Activated naive CD4-positive, alpha-beta T cell treated with anti-CD3 and anti-CD28 coated beads, Interleukin-2, amount 50 U/mL, for 24 hours (primary cell): Measurements from ENCODE around the gene QKI.

Experiments
- H3K27ac Mint-ChIP-seq: one replicate; pipeline ENCODE4 v1.8.0; 2021; ENCODE audit warnings: mild to moderate bottlenecking, mixed read lengths
- H3K27me3 Mint-ChIP-seq: one replicate; pipeline ENCODE4 v1.8.0; 2021; ENCODE audit warnings: mixed read lengths
- H3K36me3 Mint-ChIP-seq: one replicate; pipeline ENCODE4 v1.8.0; 2021; ENCODE audit warnings: mixed read lengths
- H3K4me1 Mint-ChIP-seq: one replicate; pipeline ENCODE4 v1.8.0; 2021; ENCODE audit warnings: mixed read lengths
- H3K4me3 Mint-ChIP-seq: one replicate; pipeline ENCODE4 v1.8.0; 2021; ENCODE audit warnings: mild to moderate bottlenecking, mixed read lengths
- H3K9me3 Mint-ChIP-seq: one replicate; pipeline ENCODE4 v1.8.0; 2021; ENCODE audit warnings: mixed read lengths

Gene QKI

DNA sequence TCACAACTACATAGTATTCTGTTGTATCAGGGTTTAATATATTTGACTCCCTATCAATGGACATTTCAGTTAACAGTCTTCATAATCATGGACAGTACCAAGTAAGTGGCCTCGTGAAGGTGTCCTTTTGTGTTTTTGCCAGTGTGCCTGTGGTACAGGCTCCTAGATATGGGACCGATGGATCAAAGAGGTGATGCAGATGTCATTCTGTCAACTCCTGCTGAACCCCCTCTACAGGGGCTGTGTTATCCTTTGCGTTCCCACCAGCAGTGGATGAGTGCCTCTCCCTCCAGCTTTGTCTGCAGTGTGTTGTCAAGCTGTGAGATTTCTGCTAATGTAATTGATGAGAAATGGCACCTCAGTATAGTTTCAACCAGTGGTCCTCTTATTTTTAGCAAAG, 210.7 kb downstream of the QKI start:
- Mint-ChIP-seq H3K36me3 (no peaks in the 10 kb centered on the region), H3K27me3 (peaks cover 11% of the 10 kb centered on the region)

GRCh38 chr6:163626073-163626867, 211.8 kb downstream of the QKI start:
- Mint-ChIP-seq H3K4me3 (no peak overlapping the region), H3K27me3 (peaks cover 13% of the 10 kb centered on the region)

More for the DNA sequence above, 210.7 kb downstream of the QKI start:
- H3K27ac Mint-ChIP-seq = no peak overlapping the region
- H3K4me1 Mint-ChIP-seq = no peaks in the 10 kb centered on the region
- H3K4me3 Mint-ChIP-seq = no peak overlapping the region
- no peaks in the 10 kb centered on the region for H3K9me3 Mint-ChIP-seq

GRCh38 chr6:163627274-163628062, 212.9 kb downstream of the QKI start:
- no peak overlapping the region for H3K4me3 Mint-ChIP-seq

More at GRCh38 chr6:163626073-163626867, 211.8 kb downstream of the QKI start:
- no peaks in the 10 kb centered on the region for H3K9me3 Mint-ChIP-seq
- no peak overlapping the region for H3K27ac Mint-ChIP-seq
- H3K4me1 Mint-ChIP-seq = no peaks in the 10 kb centered on the region
- no peaks in the 10 kb centered on the region for H3K36me3 Mint-ChIP-seq

More at GRCh38 chr6:163627274-163628062, 212.9 kb downstream of the QKI start:
- Mint-ChIP-seq H3K9me3 (no peaks in the 10 kb centered on the region), H3K36me3 (peaks cover 2% of the 10 kb centered on the region), H3K27ac (no peak overlapping the region), H3K27me3 (peaks cover 17% of the 10 kb centered on the region), H3K4me1 (no peaks in the 10 kb centered on the region)
